Measurements from ENCODE around the gene PDZRN3.

GRCh38 chr3:73586628-73587027 is 38.1 kb downstream of the PDZRN3 start:
- no peak for TF ChIP-seq ZNF8 (CRISPR knock-in tag; IDR thresholded peaks at IDR 0.05)
- TF ChIP-seq RARB (CRISPR knock-in tag; IDR thresholded peaks at IDR 0.05), result no peak
- no peak for TF ChIP-seq ARNTL (CRISPR knock-in tag; IDR thresholded peaks at IDR 0.05; ENCODE audit: borderline replicate concordance, low read depth)
- no peak for TF ChIP-seq CREB5 (CRISPR knock-in tag; IDR thresholded peaks at IDR 0.05; ENCODE audit: low read depth)
- TF ChIP-seq ESRRG (CRISPR knock-in tag; IDR thresholded peaks at IDR 0.05), result no peak
- no peak for TF ChIP-seq PATZ1 (CRISPR knock-in tag; IDR thresholded peaks at IDR 0.05; ENCODE audit: borderline replicate concordance)
- TF ChIP-seq TSHZ2 (CRISPR knock-in tag; IDR thresholded peaks at IDR 0.05), result no peak
- TF ChIP-seq ZFP3 (CRISPR knock-in tag; IDR thresholded peaks at IDR 0.05), result no peak
- TF ChIP-seq ISL1 (CRISPR knock-in tag; IDR thresholded peaks at IDR 0.05), result no peak
